Glutamatergic neuron (in vitro differentiated cells): ENCODE results near the gene SIK3. TPM values are rescaled to one million over a fixed set of nuclear protein-coding genes. Genes with fewer than 3 reads are reported as not detected.
"Not testable (repeated sequence)": the region's sequence is repeated elsewhere in the genome, so short reads cannot be mapped to it uniquely, and the experiment has no call there.

ENCODE experiments used
- DNase-seq: peaks from one replicate; pipeline ENCODE4 v3.0.0; 2022
- H3K27ac Mint-ChIP-seq: one replicate; pipeline ENCODE4 v1.8.0; 2020; ENCODE audit warnings: mild to moderate bottlenecking, mixed read lengths, inconsistent platforms; ENCODE audit not compliant: unreplicated experiment
- H3K27me3 Mint-ChIP-seq: one replicate; pipeline ENCODE4 v1.8.0; 2020; ENCODE audit warnings: mild to moderate bottlenecking, moderate library complexity, mixed read lengths, inconsistent platforms; ENCODE audit not compliant: unreplicated experiment
- H3K36me3 Mint-ChIP-seq: one replicate; pipeline ENCODE4 v1.8.0; 2020; ENCODE audit warnings: mild to moderate bottlenecking, mixed read lengths, inconsistent platforms; ENCODE audit not compliant: unreplicated experiment
- H3K4me1 Mint-ChIP-seq: one replicate; pipeline ENCODE4 v1.8.0; 2020; ENCODE audit warnings: mild to moderate bottlenecking, low read depth, mixed read lengths, inconsistent platforms; ENCODE audit not compliant: unreplicated experiment
- H3K4me3 Mint-ChIP-seq: one replicate; pipeline ENCODE4 v1.8.0; 2020; ENCODE audit warnings: mild to moderate bottlenecking, mixed read lengths, inconsistent platforms; ENCODE audit not compliant: unreplicated experiment
- H3K9me3 Mint-ChIP-seq: one replicate; pipeline ENCODE4 v1.8.0; 2020; ENCODE audit warnings: mild to moderate bottlenecking, moderate library complexity, mixed read lengths, inconsistent platforms; ENCODE audit not compliant: unreplicated experiment
- total RNA-seq: library from RNA; stranded (reverse); fragmentation: NEBNext Ultra II Directional; extraction: Animal tissue kit (Norgen Biotek cat#: 25700); gene quantifications from one replicate; pipeline ENCODE4 v1.2.1, GENCODE V29; 2021; ENCODE audit not compliant: unreplicated experiment
- TF ChIP-seq, protein P1 (sequence below): fragments of 200-600 bp; sonication (generic); IDR thresholded peaks from one replicate; pipeline ENCODE4 v1.5.0; 2021; ENCODE audit not compliant: partially characterized antibody, unreplicated experiment

The SIK3 gene
- total RNA-seq, 1 donor from 2014 or later = 22.2 TPM

DNA sequence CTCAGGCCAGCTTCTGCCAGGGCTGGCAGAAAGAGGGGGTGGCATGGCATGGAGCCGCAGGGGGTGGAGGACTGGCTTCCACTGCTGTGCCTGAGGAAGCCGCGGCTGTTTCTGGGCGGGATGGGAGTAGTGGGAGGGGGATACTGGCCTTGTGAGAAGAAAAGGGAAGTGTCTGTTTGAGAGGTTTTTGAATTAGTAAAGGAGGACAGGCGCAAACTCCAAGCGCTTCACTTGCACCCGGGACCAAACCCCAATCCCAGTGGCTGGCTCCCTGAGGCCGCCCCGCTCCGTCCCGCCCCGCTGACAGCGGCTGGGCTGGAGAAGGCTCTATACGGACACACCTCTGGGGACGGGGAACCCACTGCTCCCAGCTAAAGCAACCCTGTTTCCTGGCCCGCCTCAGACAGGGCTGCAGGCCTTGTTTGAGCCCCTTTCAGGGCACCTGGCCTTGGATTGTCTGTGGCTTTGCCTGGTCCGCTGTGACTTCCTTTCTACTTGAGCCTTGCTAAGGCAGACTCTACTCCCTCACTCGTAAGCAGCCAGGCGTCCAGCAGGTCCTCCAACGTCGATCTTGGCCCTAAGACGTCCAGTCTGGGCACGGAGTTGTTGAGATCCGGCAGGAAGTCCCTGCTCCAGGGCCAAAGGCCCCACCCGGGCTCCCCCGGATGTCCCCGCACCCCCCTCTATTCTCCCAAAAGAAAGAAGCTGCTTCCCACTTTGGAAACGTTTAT is 263.0 kb downstream of the SIK3 start:
- peaks cover 4% of the 10 kb centered on the region for H3K9me3 Mint-ChIP-seq
- H3K4me3 Mint-ChIP-seq = no peak overlapping the region
- TF ChIP-seq, protein P1, sequence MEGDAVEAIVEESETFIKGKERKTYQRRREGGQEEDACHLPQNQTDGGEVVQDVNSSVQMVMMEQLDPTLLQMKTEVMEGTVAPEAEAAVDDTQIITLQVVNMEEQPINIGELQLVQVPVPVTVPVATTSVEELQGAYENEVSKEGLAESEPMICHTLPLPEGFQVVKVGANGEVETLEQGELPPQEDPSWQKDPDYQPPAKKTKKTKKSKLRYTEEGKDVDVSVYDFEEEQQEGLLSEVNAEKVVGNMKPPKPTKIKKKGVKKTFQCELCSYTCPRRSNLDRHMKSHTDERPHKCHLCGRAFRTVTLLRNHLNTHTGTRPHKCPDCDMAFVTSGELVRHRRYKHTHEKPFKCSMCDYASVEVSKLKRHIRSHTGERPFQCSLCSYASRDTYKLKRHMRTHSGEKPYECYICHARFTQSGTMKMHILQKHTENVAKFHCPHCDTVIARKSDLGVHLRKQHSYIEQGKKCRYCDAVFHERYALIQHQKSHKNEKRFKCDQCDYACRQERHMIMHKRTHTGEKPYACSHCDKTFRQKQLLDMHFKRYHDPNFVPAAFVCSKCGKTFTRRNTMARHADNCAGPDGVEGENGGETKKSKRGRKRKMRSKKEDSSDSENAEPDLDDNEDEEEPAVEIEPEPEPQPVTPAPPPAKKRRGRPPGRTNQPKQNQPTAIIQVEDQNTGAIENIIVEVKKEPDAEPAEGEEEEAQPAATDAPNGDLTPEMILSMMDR = no peak
- no peak overlapping the region for H3K27ac Mint-ChIP-seq
- no peaks in the 10 kb centered on the region for H3K36me3 Mint-ChIP-seq
- H3K4me1 Mint-ChIP-seq = no peaks in the 10 kb centered on the region
- no peak for DNase-seq
- peaks cover 3% of the 10 kb centered on the region for H3K27me3 Mint-ChIP-seq

DNA sequence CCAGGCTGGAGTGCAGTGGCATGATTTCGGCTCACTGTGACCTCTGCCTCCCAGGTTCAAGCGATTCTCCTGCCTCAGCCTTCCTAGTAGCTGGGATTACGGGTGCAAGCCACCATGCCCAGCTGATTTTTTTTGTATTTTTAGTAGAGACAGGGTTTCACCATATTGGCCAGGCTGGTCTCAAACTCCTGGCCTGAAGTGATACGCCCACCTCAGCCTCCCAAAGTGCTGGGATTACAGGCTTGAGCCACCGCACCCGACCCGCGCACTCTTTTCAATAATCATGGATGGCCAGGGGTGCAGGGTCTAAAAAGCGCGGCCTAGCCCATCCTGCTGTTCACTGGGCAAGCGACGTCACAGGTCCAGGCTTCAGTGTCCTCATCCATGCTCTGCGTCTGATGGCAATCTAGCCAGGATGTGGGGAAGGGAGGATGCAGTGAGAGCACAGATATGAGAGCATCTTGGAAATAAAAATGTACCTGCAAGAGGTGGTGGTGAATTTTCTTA is 263.6 kb downstream of the SIK3 start:
- not testable (repeated sequence) for H3K27ac Mint-ChIP-seq, H3K36me3 Mint-ChIP-seq, H3K27me3 Mint-ChIP-seq, H3K4me1 Mint-ChIP-seq, DNase-seq, H3K4me3 Mint-ChIP-seq, H3K9me3 Mint-ChIP-seq

DNA sequence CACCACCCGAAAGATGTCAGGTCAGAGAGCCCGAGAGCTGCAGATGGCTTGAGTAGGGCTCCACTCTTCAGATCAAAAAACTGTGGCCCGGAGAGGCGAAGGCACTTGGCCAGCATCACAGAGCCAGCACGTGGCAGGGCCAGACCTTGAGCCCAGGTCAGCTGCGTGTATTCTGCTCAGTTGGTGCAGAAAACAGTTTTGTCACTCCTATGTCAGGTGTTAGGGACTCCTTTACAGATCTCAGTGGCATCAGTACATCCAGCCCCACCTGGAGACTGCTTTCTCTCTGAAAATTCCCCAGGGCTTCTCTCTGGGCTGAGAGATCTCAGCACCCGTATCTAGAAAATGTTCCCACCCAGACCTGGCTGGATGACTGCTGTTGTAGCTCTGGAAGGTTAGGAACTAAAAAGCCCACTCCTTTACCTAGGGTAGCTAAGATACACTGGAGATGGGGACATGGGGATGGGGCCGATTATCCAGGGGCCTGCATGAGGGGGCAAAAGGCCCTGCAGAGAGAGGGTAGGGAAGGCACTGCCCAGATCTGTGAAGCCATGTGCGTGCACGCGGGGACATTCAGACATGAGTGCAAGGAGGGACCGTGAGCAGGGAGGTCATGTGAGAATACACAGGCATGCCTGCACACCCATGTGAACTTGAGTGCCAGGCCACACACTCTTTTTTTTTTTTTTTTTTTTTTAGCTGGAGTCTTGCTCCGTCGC is 264.3 kb downstream of the SIK3 start:
- H3K9me3 Mint-ChIP-seq = peaks cover 4% of the 10 kb centered on the region
- TF ChIP-seq, protein P1 = no peak
- no peak for DNase-seq
- H3K4me1 Mint-ChIP-seq = no peaks in the 10 kb centered on the region
- H3K36me3 Mint-ChIP-seq = no peaks in the 10 kb centered on the region
- no peak overlapping the region for H3K4me3 Mint-ChIP-seq
- H3K27me3 Mint-ChIP-seq = peaks cover 3% of the 10 kb centered on the region
- H3K27ac Mint-ChIP-seq = no peak overlapping the region

DNA sequence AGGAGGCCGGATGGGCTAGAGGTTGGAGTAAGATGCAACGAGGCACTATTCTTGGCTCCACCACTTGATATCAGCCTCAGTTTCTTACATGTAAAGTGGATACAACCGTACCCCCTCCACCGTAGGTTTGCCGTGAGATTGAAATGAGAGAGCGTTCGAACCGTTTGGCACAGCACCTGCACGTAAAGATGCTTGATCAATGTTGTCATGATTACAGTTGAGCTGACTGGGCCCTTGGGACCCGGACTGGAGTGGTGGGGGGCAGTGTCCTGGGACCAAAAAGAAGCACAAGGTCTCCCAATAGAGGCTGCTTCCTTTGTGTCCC is 264.8 kb downstream of the SIK3 start:
- TF ChIP-seq, protein P1 = no peak
- H3K27ac Mint-ChIP-seq = no peak overlapping the region
- H3K36me3 Mint-ChIP-seq = no peaks in the 10 kb centered on the region
- DNase-seq = no peak
- no peak overlapping the region for H3K4me3 Mint-ChIP-seq
- H3K4me1 Mint-ChIP-seq = no peaks in the 10 kb centered on the region
- H3K9me3 Mint-ChIP-seq = peaks cover 4% of the 10 kb centered on the region
- H3K27me3 Mint-ChIP-seq = peaks cover 3% of the 10 kb centered on the region

DNA sequence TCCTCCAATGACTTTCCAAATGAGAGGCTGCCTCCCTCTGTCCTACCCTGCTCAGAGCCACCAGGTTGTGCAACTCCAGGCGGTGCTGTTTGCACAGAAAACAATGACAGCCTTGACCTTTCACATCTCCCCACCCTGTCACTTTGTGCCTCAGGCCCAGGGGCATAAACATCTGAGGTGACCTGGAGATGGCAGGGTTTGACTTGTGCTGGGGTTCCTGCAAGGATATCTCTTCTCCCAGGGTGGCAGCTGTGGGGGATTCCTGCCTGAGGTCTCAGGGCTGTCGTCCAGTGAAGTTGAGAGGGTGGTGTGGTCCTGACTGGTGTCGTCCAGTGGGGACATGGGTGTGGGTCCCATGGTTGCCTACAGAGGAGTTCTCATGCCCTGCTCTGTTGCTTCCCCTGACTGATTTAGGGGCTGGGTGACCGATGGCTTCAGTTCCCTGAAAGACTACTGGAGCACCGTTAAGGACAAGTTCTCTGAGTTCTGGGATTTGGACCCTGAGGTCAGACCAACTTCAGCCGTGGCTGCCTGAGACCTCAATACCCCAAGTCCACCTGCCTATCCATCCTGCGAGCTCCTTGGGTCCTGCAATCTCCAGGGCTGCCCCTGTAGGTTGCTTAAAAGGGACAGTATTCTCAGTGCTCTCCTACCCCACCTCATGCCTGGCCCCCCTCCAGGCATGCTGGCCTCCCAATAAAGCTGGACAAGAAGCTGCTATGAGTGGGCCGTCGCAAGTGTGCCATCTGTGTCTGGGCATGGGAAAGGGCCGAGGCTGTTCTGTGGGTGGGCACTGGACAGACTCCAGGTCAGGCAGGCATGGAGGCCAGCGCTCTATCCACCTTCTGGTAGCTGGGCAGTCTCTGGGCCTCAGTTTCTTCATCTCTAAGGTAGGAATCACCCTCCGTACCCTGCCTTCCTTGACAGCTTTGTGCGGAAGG is 265.6 kb downstream of the SIK3 start:
- H3K27me3 Mint-ChIP-seq = peaks cover 3% of the 10 kb centered on the region
- no peak overlapping the region for H3K27ac Mint-ChIP-seq

More for the DNA sequence above, 265.6 kb downstream of the SIK3 start:
- TF ChIP-seq, protein P1 = no peak
- H3K9me3 Mint-ChIP-seq = no peaks in the 10 kb centered on the region
- no peaks in the 10 kb centered on the region for H3K36me3 Mint-ChIP-seq
- H3K4me1 Mint-ChIP-seq = no peaks in the 10 kb centered on the region
- no peak overlapping the region for H3K4me3 Mint-ChIP-seq
- no peak for DNase-seq
